ENCODE measurements around the gene OR56A4.
A peak's percentile ranks its signal among the peaks of the same experiment; 100 is the strongest.

DNA sequence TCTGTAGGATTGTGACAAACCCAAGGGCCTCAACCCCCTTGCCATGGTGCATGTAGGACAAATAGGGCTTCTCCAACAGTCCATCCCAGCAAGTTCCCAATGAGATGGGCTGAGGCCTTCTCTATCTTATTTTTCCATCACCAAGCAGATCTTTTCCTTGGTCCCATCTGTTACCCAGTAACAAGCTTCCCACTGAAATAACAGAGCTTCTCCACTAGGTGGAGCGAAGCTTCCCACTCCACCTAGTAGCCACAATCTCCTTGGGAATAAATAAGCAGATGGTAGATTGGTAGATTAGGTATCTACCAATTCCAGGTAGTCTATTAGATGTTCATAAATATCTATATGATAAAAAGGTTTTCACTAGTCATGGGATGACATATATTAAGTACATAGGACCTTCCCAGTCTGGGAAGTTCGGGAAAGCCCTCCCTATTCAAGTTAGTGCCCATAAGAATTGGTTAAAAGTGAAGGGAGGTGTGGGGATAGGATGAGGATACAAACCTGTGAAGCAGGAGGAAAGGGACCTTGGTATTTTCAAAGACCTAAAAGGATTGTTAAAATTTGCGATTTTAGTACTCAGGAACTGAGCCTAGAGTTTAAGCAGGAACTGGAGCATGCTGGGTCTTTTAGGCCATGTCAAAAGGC, 14.0 kb downstream of the OR56A4 start:
- TF ChIP-seq GABPB1 (CRISPR knock-in tag; IDR thresholded peaks at IDR 0.05), result no peak
- TF ChIP-seq, protein P1, sequence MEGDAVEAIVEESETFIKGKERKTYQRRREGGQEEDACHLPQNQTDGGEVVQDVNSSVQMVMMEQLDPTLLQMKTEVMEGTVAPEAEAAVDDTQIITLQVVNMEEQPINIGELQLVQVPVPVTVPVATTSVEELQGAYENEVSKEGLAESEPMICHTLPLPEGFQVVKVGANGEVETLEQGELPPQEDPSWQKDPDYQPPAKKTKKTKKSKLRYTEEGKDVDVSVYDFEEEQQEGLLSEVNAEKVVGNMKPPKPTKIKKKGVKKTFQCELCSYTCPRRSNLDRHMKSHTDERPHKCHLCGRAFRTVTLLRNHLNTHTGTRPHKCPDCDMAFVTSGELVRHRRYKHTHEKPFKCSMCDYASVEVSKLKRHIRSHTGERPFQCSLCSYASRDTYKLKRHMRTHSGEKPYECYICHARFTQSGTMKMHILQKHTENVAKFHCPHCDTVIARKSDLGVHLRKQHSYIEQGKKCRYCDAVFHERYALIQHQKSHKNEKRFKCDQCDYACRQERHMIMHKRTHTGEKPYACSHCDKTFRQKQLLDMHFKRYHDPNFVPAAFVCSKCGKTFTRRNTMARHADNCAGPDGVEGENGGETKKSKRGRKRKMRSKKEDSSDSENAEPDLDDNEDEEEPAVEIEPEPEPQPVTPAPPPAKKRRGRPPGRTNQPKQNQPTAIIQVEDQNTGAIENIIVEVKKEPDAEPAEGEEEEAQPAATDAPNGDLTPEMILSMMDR (IDR thresholded peaks at IDR 0.05), result peak; percentile 56
- no peak for TF ChIP-seq MLX (CRISPR knock-in tag; IDR thresholded peaks at IDR 0.05)
- TF ChIP-seq NR3C1 (CRISPR knock-in tag; conservative IDR thresholded peaks at IDR 0.05; ENCODE audit: low read depth), result no peak
- TF ChIP-seq TEAD4 (CRISPR knock-in tag; IDR thresholded peaks at IDR 0.05), result no peak

Measured in WTC11 (cell line).